Body of pancreas (tissue), 4 donors: ENCODE results near the gene CRIM1. TPM values are rescaled to one million over a fixed set of nuclear protein-coding genes. Genes with fewer than 3 reads are reported as not detected.

Experiments used
- ATAC-seq: fragments of 150-250 bp; one replicate; pipeline ENCODE4 v1.9.1; 2016
- DNase-seq, 4 donors: peaks; one replicate each; pipeline ENCODE4 v3.0.0-alpha.2; 2019
- H3K27ac ChIP-seq, 4 donors: fragments of 200-600 bp; sonication (generic); 1 replicate in 3 of 4; 2 replicates in 1 of 4; pipeline versions ENCODE4 v1.5.1 to v1.6.1; 2016 to 2019; ENCODE audit warnings: mild to moderate bottlenecking in 1 of 4, mixed read lengths in 1 of 4, moderate library complexity in 1 of 4
- H3K27me3 ChIP-seq, 2 donors: fragments of 200-600 bp; sonication (generic); one replicate each; pipeline ENCODE4 v1.6.0; 2016; ENCODE audit warnings: mild to moderate bottlenecking in 1 of 2
- H3K36me3 ChIP-seq, 2 donors: fragments of 200-600 bp; sonication (generic); replicated peaks in 1 of 2; 2 replicates each; pipeline ENCODE4 v1.5.1; 2016; ENCODE audit warnings: low read depth in 2 of 2; ENCODE audit not compliant: insufficient read depth in 1 of 2
- H3K4me1 ChIP-seq: fragments of 200-600 bp; sonication (generic); one replicate; pipeline ENCODE4 v1.6.0; 2016
- H3K4me3 ChIP-seq, 2 donors: fragments of 200-600 bp; sonication (generic); 1 replicate in 1 of 2; 2 replicates in 1 of 2; pipeline ENCODE4 v1.5.1; 2016 to 2019
- H3K9me3 ChIP-seq, 3 donors: fragments of 200-600 bp; sonication (generic); 1 replicate in 2 of 3; 2 replicates in 1 of 3; pipeline ENCODE4 v1.5.1; 2016
- CTCF ChIP-seq, 7 experiments: fragments of 450-650 bp in 4 of 7; fragments of 200-600 bp in 3 of 7; sonication (generic) in 3 of 7; IDR thresholded peaks; one replicate each; pipeline ENCODE4 v1.5.1; 2016 to 2019; ENCODE audit warnings: antibody characterized with exemption in 7 of 7
- POLR2A ChIP-seq, 3 donors: fragments of 450-650 bp; IDR thresholded peaks; one replicate each; pipeline ENCODE4 v1.6.1; 2016; ENCODE audit warnings: antibody characterized with exemption in 3 of 3, mild to moderate bottlenecking in 2 of 3
- WGBS, 2 donors: methylation state at CpG; one replicate each; pipeline ENCODE4 v1.1.5; 2017; 5-methylcytosine and 5-hydroxymethylcytosine counted together
- intact Hi-C: fragments of 100-400 bp; cut with DNase I; formaldehyde crosslinking; loops from one replicate; pipeline ENCODE4 v1.15.1; 2023
- total RNA-seq, 2 donors: library from RNA; depleted of rRNA; stranded (reverse); fragments of >200 nt; gene quantifications; one replicate each; pipeline ENCODE4 v1.1.0, GENCODE V29; 2016

CRIM1 gene
- total RNA-seq, 2 donors from 2014 or later = 41.5 to 64.6 TPM

GRCh38 chr2:36333350-36334012 is 22.1 kb upstream of the CRIM1 start:
- Histone ChIP-seq H3K9me3 (no peaks in the 10 kb centered on the region), H3K4me1 (peaks cover 8% of the 10 kb centered on the region), H3K36me3 (no peaks in the 10 kb centered on the region), H3K4me3 (no peak overlapping the region), H3K27me3 (no peaks in the 10 kb centered on the region), H3K27ac (no peak overlapping the region)
- intact Hi-C loops = no loop called here
- WGBS, 2 donors = 36 to 38% methylated on average over 4 of the region's 4 CpGs
- no peak for ATAC-seq
- TF ChIP-seq CTCF (IDR thresholded peaks at IDR 0.05) = no peak
- TF ChIP-seq POLR2A (IDR thresholded peaks at IDR 0.05) = no peak
- DNase-seq = no peak

- H3K9me3 ChIP-seq = no peaks in the 10 kb centered on the region
- intact Hi-C loops = no loop called here
- TF ChIP-seq CTCF (IDR thresholded peaks at IDR 0.05) (no peak), POLR2A (IDR thresholded peaks at IDR 0.05) (no peak)
- ATAC-seq (no peak), DNase-seq (no peak)
- H3K4me1 ChIP-seq = peaks cover 2% of the 10 kb centered on the region
- H3K36me3 ChIP-seq = no peaks in the 10 kb centered on the region
- H3K27me3 ChIP-seq = no peaks in the 10 kb centered on the region
- no peak overlapping the region for H3K27ac ChIP-seq
- WGBS, 2 donors = 62 to 69% methylated on average over 5 of the region's 5 CpGs
- no peak overlapping the region for H3K4me3 ChIP-seq
Observed at GRCh38 chr2:36335597-36335996, 20.0 kb upstream of the CRIM1 start.

DNA sequence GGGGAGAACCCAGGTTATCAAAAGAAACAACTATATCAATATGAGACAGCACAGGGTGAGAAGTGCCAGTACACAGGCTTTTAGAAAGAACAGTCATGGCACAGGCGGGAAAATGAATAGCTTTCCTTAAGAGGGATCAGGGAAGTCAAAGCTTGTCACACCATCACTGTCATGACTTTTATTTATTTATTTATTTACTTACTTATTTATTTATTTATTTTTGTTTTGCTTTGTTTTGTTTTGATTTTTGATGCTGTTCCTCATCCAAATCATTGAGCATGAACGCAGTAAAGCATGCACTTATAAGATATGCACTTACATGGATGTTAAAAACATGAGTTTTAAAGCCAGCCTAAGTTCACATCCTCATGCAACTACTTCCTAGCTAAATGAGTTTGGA is 19.3 kb upstream of the CRIM1 start:
- no peak for TF ChIP-seq CTCF (IDR thresholded peaks at IDR 0.05)
- TF ChIP-seq POLR2A (IDR thresholded peaks at IDR 0.05) = no peak
- H3K4me1 ChIP-seq = no peaks in the 10 kb centered on the region
- no peaks in the 10 kb centered on the region for H3K9me3 ChIP-seq
- ATAC-seq = no peak
- H3K36me3 ChIP-seq = no peaks in the 10 kb centered on the region
- no peaks in the 10 kb centered on the region for H3K27me3 ChIP-seq
- no peak overlapping the region for H3K27ac ChIP-seq
- intact Hi-C loops = no loop called here
- no peak overlapping the region for H3K4me3 ChIP-seq
- 76 to 77% methylated on average over 2 of the region's 2 CpGs for WGBS, 2 donors
- DNase-seq = no peak

GRCh38 chr2:36337354-36337753 is 18.2 kb upstream of the CRIM1 start:
- no peaks in the 10 kb centered on the region for H3K27me3 ChIP-seq
- intact Hi-C loops = no loop called here
- H3K27ac ChIP-seq = no peak overlapping the region
- no peaks in the 10 kb centered on the region for H3K4me1 ChIP-seq
- H3K36me3 ChIP-seq = no peaks in the 10 kb centered on the region
- TF ChIP-seq POLR2A (IDR thresholded peaks at IDR 0.05) (no peak), CTCF (IDR thresholded peaks at IDR 0.05) (no peak)
- H3K9me3 ChIP-seq = no peaks in the 10 kb centered on the region
- ATAC-seq (no peak), DNase-seq (no peak)
- no peak overlapping the region for H3K4me3 ChIP-seq

DNA sequence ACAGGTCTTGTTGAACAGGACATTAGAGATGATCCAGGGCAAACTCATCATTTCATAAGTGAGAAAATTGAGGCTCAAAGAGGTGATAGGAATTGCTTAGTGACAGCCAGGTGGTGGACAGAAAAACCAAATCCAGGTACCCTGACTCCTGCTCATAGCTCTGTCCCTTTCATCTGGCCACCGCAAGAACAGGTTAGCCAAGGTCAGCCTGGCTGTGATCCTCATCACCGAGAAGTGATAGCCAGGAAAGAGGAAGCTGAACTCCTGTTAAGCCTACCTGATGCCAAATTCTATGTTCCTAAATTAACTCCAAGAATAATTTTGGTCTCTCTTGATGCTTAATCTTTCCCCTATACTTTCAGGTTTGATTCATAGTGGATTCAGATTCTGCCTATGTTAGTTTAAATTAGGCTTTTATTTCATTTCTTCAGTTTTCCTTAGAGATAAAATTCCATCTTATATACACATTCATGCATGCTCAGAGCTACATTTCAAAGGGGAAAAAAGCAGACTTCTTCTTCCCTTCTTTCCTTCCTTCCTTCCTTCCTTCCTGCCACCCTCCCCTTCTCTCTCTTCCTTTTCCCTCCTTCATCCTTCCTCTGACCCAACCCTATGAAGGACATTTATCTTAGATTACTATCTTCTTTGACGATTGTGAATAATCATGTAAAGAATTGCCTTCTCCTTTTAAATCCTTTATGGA is 17.3 kb upstream of the CRIM1 start:
- no peak for TF ChIP-seq POLR2A (IDR thresholded peaks at IDR 0.05)
- TF ChIP-seq CTCF (IDR thresholded peaks at IDR 0.05) = no peak
- no peaks in the 10 kb centered on the region for H3K27me3 ChIP-seq
- DNase-seq (no peak), ATAC-seq (no peak)
- H3K4me3 ChIP-seq = no peak overlapping the region
- H3K4me1 ChIP-seq = no peaks in the 10 kb centered on the region
- H3K9me3 ChIP-seq = no peaks in the 10 kb centered on the region
- WGBS, 2 donors = 16% methylated on average over 3 of the region's 3 CpGs
- no peak overlapping the region for H3K27ac ChIP-seq
- H3K36me3 ChIP-seq = no peaks in the 10 kb centered on the region
- intact Hi-C loops = no loop called here
